GM06990 (cell line): ENCODE data around the gene RBFOX1.

Experiments
- DNase-seq: peaks from one replicate; pipeline ENCODE4 v3.0.0-alpha.2; 2011; ENCODE audit not compliant: insufficient read length; ENCODE audit errors: extremely low read depth
- H3K27me3 ChIP-seq: replicated peaks from 2 replicates; pipeline ENCODE4 v1.6.0; 2011; ENCODE audit warnings: low read length; ENCODE audit not compliant: control insufficient read depth, insufficient read depth
- H3K36me3 ChIP-seq: 2 replicates; pipeline ENCODE4 v1.5.1; 2011; ENCODE audit warnings: low read length; ENCODE audit not compliant: control insufficient read depth, insufficient read depth
- H3K4me3 ChIP-seq: replicated peaks from 2 replicates; pipeline ENCODE4 v1.5.1; 2011; ENCODE audit warnings: low read depth, mild to moderate bottlenecking, control low read depth, low read length
- CTCF ChIP-seq: IDR thresholded peaks from 2 replicates; pipeline ENCODE4 v1.5.1; 2011; ENCODE audit warnings: low read length, control low read depth, mild to moderate bottlenecking, inconsistent platforms; ENCODE audit not compliant: insufficient read depth, poor library complexity, severe bottlenecking

Gene RBFOX1

GRCh38 chr16:7340938-7341337, 8.3 kb downstream of the RBFOX1 start:
- no peak for DNase-seq
- TF ChIP-seq CTCF, result no peak
- no peaks in the 10 kb centered on the region for H3K36me3 ChIP-seq
- H3K4me3 ChIP-seq, result no peak overlapping the region
- H3K27me3 ChIP-seq, result no peaks in the 10 kb centered on the region

- TF ChIP-seq CTCF, result no peak
- Histone ChIP-seq H3K4me3 (no peak overlapping the region), H3K27me3 (no peaks in the 10 kb centered on the region), H3K36me3 (no peaks in the 10 kb centered on the region)
- DNase-seq, result no peak
Measured at GRCh38 chr16:7342598-7342997, 10.0 kb downstream of the RBFOX1 start.

- H3K4me3 ChIP-seq, result no peak overlapping the region
- no peaks in the 10 kb centered on the region for H3K36me3 ChIP-seq
- H3K27me3 ChIP-seq, result no peaks in the 10 kb centered on the region
- DNase-seq, result no peak
- TF ChIP-seq CTCF, result no peak
Measured at GRCh38 chr16:7343243-7343642, 10.6 kb downstream of the RBFOX1 start.

GRCh38 chr16:7344830-7345780, 12.5 kb downstream of the RBFOX1 start:
- TF ChIP-seq CTCF, result no peak
- Histone ChIP-seq H3K36me3 (no peaks in the 10 kb centered on the region), H3K27me3 (no peaks in the 10 kb centered on the region), H3K4me3 (no peak overlapping the region)
- no peak for DNase-seq

- no peak overlapping the region for H3K4me3 ChIP-seq
- H3K27me3 ChIP-seq, result no peaks in the 10 kb centered on the region
- no peak for DNase-seq
- TF ChIP-seq CTCF, result no peak
- H3K36me3 ChIP-seq, result no peaks in the 10 kb centered on the region
Measured at GRCh38 chr16:7350806-7351205, 18.2 kb downstream of the RBFOX1 start.
